EH (cell line): Measurements from ENCODE around the gene GALNT10.

ENCODE experiments used
- DNase-seq: peaks from one replicate; pipeline ENCODE4 v3.0.0-alpha.2; 2015; ENCODE audit warnings: low read depth

GALNT10 gene

DNA sequence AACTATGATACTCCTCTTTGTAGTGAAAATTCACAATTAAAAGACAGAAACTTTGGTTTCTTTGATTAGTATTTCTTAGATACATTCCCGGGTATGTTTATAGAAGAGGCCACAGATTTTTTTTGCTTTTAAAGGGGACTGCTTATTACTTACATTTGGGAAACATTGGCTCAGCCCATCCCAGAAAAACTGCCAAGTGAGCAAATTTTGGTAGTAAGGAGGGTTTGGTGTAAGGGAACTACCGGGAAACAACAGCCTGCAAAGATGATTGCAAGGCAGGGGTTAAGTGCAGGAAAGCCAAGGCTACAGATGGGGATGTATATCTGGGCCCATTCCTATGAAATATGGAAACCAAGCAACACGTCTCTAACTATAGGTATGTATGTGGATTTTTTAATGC, 166.4 kb downstream of the GALNT10 start:
- DNase-seq, result no peak

DNA sequence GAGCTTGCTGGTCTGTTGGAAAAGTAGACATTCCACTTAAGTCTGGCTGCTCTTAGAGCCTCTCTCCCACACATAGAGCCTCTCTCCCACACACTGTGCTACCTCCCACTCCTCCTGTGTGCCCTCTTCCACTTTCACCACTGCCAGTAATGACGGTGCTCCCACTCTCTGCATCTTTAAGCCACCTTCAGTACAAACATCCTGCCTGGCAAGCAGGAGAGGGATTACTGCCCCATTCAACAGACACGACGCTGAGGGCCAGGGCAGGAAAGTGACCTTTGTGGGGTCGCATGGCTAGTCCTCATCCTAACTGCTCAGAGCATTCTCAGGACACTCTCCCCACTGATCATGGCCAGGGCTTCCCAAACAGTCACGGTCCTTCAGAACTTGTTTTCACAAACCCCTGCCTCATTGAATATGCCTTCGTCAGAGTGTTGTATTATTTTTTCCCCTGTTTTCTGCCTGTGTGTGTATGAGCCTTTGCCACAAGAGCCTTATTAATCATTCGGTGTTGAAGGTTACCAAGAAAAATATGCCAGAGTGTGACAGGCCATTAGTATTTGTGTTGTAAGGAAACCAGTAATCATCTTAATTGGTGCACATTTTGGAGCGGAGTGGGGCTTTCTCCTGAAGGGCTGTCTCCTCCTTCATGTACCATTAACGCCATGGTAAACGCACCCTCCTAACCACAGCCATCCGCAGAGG, 168.1 kb downstream of the GALNT10 start:
- DNase-seq, result no peak

DNA sequence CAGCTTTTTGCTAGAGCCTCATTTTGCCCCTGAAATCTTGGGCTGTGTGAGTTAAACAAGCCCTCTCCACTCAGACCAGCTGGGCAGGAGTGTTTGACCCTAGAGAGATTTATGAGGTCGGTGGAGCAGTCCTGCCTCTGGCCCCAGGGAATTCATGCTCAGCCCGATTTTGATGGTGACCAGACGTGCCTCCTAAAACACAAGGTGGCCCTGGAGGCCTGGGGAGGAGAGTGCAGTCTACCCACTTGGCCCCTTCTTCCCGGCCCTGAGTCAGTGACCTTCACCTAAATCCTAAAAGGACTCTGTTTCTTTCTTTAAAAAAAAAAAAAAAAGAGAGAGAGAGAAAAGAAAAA, 168.7 kb downstream of the GALNT10 start:
- peak; percentile 27 for DNase-seq

DNA sequence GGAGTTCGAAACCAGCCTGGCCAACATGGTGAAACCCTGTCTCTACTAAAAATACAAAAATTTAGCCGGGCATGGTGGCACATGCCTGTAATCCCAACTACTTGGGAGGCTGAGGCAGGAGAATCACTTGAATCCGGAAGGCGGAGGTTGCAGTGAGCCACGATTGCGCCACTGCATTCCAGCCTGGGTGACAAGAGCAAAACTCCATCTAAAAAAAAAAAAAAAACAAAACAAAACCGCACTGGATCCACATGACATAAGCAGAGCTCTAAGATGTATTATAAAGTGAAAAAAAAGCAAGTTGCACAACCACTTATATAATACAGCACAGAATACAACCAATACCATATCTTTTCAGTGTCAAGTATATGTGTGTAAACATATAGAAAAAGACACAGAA, 169.7 kb downstream of the GALNT10 start:
- DNase-seq, result peak; percentile 75

DNA sequence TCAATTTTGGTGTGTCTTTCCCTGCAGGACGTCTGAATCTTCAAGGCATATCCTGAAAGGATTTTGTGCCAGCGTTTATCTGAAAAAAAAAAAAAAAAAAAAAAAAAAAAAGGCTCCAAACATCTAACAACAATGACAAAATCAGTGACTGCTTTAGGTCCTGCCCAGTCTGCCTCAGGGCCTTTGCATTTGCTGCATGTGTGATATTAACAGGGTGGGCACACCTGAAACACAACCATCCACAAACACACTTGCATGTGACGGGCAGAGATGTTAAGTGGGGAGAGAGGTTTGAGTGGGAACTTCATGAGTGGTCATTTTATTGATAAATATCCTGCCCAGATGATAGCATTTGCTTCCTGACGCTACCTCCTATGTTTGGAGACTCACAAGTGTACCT, 172.9 kb downstream of the GALNT10 start:
- DNase-seq, result no peak

DNA sequence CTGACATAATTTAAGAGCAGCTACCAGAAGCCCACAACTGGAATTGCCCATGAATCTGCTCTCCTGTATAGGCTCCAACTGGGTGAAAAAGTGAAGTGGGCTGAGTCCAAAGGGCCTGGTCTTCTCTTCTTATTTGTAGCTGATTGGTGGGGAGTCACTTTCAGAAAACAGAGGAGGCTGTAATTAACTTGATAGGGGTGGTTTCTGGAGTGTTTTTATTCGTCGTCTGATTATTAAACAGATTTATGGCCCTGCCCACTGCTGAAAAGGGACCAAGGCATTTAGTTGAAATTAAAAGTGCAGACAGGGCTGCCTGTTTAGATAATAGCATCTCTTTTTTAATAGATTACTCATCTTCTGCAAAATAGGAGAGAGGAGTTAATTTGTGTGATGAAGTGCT, 174.2 kb downstream of the GALNT10 start:
- DNase-seq, result peak; percentile 60

DNA sequence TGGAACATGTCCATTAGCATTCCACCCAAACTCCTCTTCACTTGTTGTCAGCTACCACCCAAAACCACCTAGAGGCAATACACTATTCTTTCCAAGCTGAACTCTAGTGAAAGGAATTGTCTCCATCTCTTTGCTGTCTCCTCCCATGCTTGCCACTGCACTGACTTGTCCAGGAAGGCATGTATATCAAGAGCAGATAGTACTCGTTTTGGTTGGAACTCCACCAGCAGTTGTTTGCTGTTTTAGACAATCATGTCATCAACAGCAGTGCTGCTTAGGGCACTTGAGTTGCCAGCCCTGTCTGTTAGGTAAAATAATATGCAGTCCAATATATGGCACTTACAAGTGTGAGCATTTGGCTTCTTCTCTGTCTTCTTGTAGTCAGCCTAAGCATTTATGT, 175.3 kb downstream of the GALNT10 start:
- peak; percentile 59 for DNase-seq

DNA sequence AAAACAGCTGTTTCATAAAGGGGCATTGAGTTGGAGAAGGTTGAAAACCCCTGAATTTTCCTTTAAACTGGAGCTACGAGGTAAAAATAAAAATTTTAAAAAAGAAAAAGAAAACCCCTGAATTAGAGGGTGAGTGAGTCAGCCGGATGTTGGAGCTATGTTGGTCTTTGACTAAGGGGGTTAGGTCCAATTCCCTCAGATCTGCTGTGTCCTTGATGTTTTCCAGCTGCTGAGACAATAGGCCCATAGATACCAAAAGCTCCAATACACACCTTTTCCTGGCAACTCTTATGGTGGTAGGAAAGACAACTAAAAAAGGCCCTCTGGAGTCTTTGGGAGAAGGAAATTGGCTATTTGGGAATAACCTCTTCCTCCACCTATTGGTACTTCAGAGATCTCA, 175.8 kb downstream of the GALNT10 start:
- DNase-seq, result peak; percentile 64

DNA sequence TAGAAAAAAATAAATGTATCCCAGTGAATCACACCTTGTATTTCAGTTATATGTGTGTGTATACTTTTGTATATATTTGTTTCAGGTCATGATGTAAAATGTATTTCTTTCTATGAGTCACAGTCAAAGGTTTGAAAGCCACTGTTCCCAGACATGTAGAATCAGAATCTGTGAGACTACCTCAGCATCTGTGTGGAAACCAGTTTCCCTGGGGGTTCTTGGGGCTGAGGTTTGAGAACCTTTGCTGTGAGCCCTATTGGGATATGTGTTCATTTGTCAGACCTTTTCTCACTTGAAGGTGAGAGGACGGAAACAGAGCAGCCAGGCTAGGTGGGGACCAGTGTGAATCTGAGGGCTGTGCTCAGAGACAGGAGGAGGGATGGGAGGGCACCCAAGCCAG, 176.6 kb downstream of the GALNT10 start:
- peak; percentile 44 for DNase-seq

DNA sequence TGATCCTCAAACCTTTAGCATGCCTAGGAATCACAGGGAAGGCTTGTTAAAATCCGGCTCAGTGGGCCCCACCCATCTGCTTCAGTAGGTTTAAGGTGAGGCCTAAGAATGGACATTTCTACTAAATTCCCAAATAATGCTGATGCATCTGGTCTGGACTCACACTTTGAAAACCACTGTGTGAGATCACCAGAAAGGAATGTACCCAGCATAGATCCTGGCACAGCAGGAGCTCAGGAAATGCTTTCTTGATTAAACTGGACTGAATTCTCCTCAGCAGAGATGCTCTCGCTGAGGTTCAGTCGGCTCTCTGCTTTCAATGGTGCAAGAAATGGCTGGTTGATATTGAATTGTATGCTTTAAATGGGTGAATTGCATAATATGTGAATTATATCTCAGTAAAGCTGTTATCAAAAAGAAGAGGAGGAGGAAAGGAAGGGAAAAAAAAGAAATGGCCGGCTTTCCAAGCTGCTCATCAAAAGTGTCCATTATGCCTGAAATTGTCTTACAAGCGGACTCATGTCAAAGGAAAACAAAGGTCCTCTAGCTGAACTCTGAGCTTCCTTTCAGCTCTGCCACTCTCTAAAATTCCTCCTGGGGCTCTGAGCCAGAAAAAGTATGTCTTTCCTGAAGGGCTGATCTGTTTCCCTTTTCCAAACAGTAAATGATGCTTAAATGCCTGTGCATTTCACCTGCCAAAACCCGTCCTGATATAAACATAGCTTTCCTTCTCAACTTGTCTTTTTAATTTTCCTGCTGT, 177.7 kb downstream of the GALNT10 start:
- peak; percentile 96 for DNase-seq

DNA sequence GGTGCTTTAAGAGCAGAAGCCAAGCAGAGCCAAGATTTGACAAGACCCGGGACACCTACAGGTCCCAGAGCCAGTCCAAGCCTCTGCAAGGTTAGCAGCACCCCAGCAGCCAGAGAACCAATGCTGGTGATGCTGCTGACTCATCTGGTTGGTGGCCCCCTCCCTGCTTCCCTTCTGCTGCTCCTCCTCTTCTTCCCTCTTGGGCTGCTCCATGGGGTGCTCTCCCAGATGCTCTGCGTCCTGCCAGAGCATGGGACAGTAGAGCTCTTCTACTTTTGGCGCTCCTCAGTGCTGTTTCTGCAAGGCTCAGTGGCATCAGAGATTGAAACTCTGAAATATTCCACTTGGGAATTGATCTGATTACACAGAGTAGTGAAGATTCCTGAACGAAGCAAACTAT, 179.1 kb downstream of the GALNT10 start:
- peak; percentile 69 for DNase-seq

DNA sequence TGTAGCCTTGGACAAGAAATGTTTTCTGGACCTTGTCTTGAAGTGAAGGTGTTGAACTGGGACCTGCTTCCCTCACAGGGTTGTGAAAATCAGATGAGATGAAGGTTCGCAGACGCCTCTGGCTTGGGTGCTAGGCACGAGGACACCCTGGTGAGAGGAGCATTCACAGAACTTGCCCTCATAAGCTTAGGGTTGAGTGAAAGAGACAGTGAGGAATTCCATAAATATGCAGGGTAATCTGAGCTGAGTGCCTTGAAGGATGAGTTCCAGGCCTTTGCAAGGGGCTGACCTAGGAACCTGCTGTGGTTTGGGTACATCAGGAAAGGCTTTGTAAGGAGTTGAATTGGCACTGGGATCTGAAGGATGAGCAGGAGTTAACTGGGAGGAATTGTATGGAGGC, 179.6 kb downstream of the GALNT10 start:
- DNase-seq, result peak; percentile 89

DNA sequence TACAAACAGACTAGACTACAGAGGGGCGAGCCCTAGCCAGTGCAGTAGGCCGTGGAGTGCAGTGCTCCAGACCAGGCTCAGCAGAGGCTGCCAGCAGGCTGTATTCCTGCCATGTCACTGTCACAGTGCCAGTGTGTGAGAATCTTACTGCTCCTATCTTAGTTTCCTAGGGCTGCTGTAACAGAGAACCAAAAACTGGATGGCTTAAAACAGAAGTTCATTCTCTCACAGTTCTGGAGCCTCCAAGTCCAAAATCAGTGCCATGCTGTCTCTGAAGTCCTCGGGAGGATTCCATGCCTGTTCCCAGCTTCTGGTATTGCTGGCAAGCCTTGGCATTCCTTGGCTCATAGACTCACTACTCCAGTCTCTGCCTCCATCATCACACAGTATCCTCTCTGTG, 180.3 kb downstream of the GALNT10 start:
- peak; percentile 41 for DNase-seq

DNA sequence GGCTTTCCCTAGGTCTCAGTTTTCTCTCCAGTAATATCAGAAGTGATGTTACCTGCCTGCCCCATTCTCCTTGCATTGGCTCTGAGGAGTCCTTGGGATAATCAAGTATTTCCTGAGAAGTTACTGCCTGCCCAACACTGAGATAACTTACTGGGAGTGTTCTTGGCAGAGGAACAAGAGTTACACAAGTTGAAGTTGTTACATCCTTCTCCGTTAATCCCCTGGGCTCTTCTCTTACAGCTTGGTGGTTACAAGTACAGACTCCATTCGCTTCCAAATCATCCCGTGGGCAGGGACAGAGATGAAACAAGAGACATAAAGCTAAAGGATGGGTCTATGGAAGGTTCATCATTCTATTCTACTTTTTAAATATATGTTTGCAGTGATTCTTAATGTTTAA, 181.2 kb downstream of the GALNT10 start:
- peak; percentile 84 for DNase-seq

DNA sequence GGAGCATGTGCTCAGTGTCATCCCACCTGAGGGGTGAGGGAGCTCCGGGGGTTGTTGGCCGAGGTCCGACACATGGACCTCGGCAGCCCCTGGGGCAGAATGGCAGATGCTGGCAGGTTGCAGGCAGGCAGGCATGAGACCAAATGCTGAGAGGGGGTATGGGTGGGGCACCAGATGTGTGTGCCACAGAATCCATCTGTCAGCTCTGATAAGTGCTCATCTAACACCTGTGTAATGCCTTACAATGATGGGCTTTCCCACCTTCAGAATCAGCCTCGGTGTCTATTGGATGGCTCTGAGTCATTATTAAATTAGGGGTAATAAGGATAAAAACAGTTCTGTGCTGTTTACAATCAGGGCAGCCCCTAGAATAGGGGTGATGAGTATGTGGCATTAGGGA, 182.1 kb downstream of the GALNT10 start:
- DNase-seq, result no peak

DNA sequence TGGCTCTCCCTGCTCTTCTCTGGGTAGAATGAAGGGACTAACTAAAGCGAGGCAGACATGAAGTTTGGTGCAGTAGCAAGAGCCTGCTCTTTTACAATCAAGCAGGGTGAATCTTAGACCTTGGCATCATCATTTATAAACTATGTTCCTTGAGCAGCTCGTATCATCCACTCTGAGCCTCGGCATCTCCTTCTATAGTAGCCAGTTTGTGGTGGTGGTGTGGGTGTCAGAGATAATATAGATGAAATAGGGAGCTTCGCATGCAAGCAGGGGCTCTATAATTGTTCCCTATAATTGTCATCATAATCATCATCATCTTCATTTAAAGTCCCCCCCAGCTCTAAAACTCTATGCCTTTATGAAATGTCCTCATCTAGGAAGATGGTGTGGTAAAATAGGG, 182.8 kb downstream of the GALNT10 start:
- no peak for DNase-seq

DNA sequence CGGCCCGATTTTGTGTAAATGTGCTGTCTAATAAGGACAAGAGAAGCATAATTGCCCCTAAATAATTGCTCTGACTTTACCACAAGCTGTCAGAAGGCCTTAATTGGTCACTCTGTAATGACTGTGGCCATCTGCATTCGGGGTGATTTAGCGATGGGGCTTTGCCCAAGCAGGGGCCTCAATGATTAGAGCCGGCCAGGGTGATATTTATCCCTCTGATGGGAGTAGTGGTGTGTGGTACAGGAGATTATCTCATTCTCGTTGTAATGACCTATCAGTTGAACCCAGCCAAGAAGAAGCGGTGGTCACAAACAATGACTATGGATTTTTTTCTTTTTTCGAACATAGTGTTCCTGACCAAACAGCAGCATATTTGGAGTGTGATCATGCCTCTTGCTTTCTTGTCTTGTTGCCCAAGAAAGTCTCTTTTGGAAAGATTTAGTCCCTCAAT, 183.2 kb downstream of the GALNT10 start:
- no peak for DNase-seq

DNA sequence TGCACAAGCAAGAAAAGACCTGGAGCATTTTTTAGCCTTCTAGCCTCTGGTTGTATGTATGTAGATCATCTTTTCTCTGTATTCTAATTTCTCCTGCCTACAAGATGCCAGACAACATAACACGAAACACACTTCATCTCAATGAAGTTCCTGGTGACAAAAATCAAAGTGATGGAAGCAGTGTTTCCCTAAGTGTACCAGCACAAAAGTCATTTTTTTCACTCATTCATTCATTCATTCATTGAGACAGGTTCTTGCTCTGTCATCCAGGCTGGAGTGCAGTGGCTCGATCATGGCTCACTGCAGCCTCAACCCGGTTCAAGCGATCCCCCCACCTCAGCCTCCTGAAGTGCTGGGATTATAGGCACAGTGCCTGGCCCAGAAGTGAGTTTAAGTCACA, 183.7 kb downstream of the GALNT10 start:
- no peak for DNase-seq

DNA sequence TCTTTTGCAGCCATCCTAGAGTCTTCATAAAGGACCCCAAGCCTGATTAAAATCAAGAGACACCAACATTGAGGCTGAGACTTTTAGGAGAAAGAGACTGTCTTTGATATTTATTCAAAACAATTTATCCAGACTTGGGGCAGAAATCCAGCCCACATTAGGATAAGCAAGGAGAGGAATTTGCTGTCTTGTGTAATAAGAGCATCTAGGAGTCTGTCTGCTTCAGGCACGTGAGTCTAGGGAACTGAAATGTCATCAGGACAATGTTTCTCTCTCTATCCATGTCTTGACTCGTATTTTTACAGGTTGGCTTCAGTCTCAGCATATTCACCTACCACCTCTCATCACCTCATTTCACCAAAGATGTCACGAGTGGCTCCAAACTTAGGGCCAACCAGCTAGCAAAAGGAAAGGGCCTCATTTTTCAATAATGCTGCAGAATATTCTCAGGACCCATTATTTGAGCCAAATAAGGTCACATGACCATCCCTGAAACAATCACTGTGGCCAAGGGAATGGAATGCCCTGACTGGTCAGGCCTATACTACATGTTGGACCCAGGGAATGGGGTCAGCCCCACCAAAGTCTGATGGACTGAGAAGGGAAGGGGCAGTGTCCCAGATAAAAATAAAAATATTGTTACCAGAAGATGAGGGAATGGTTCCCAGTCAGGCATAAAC, 184.9 kb downstream of the GALNT10 start:
- DNase-seq, result peak; percentile 15

DNA sequence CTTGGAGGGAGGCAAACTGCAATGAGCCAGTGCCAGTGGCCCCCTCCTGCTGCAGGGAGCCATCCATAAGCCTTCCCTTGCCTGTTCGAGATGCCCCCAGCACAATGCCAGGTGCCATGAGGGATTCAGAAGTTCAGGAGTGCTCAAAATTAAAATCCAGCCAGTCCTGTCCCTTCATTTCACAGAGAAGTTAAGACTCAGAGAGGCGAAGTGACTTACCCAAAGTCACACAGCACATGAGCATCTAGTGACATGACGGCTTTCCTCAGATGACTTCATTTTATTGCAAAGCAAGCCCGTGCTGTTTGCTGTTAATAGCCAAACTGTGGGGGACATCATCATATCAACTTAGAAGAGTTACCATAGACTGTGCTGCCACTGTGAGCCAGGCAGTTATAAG, 185.9 kb downstream of the GALNT10 start:
- no peak for DNase-seq

DNA sequence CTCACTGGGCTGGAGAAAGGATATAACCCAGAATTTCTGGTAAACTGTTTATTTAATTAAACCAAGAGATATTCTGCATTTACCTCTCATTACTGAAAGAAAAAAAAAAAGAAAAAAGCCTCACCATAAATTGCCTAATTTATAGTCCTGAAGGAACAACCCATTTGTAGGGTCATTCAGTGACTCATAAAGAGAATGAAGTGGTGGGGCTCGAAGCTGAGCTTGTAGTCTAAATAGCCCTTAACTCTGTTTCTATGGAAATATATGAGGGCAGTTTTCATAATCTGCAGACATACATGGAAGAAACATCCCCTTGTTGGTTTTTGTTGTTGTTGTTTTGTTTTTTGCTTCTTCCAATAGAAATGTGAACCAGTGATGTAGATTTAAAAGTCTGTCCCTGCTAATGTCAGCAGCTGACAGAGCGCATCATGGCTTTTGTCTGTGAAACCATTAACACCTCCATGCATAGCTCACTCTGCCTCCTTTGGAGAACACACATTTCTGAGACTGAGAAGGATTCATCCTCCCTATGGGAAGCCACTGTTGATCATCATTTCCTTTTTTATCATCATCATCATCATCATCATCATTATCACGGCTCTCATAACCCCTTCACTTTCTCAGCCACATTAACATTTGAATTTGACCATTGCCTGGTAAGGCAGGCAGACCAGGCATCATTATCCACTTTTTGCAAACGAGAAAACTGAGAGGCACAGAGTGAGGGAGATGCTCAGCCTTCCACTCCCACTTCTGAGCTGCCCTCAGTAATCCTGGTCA, 187.4 kb downstream of the GALNT10 start:
- DNase-seq, result no peak

DNA sequence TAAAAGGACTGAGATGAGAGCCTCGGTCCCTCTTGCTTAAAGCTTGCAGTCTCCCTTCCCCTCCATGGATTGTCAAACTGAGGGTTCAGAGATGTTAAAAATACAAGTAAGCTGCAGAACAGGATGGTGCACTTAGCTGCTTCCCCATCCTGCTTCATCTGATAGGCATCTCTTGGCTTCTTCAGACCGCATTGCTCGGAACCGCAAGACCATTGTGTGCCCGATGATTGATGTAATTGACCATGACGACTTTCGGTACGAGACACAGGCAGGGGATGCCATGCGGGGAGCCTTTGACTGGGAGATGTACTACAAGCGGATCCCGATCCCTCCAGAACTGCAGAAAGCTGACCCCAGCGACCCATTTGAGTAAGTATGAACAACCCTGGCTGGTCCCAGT, 189.7 kb downstream of the GALNT10 start:
- DNase-seq, result no peak
